Stimulated activated CD8-positive, alpha-beta memory T cell treated with anti-CD3 and anti-CD28 coated beads, Interleukin-4, amount 100 ng/mL, for 24 hours (primary cell): ENCODE results near the gene DPY19L3.
"Not testable (repeated sequence)": the region's sequence is repeated elsewhere in the genome, so short reads cannot be mapped to it uniquely, and the experiment has no call there.

Experiments used
- DNase-seq: peaks from one replicate; pipeline ENCODE4 v3.0.0-alpha.2; 2020; ENCODE audit warnings: low read depth

DPY19L3 gene

GRCh38 chr19:32448026-32448425 lies 42.5 kb downstream of the DPY19L3 start:
- DNase-seq: no peak

GRCh38 chr19:32450217-32450616 lies 44.6 kb downstream of the DPY19L3 start:
- no peak for DNase-seq

GRCh38 chr19:32453736-32454135 lies 48.2 kb downstream of the DPY19L3 start:
- DNase-seq: no peak

- DNase-seq: no peak
These were observed 50.8 kb downstream of the DPY19L3 start for GRCh38 chr19:32456406-32456805.

- no peak for DNase-seq
These were observed 52.1 kb downstream of the DPY19L3 start for GRCh38 chr19:32457571-32458158.

- no peak for DNase-seq
These were observed 53.0 kb downstream of the DPY19L3 start for GRCh38 chr19:32458500-32459123.

- no peak for DNase-seq
These were observed 53.8 kb downstream of the DPY19L3 start for GRCh38 chr19:32459204-32459865.

- DNase-seq: no peak
These were observed 54.9 kb downstream of the DPY19L3 start for GRCh38 chr19:32460476-32460875.

GRCh38 chr19:32464279-32464678 lies 58.7 kb downstream of the DPY19L3 start:
- no peak for DNase-seq

GRCh38 chr19:32465176-32465575 lies 59.6 kb downstream of the DPY19L3 start:
- DNase-seq: no peak

- no peak for DNase-seq
These were observed 64.2 kb downstream of the DPY19L3 start for GRCh38 chr19:32469795-32470194.

GRCh38 chr19:32471095-32471494 lies 65.5 kb downstream of the DPY19L3 start:
- DNase-seq: no peak

GRCh38 chr19:32471811-32472210 lies 66.2 kb downstream of the DPY19L3 start:
- DNase-seq: no peak

GRCh38 chr19:32475141-32476031 lies 69.8 kb downstream of the DPY19L3 start:
- no peak for DNase-seq

GRCh38 chr19:32476032-32476350 lies 70.4 kb downstream of the DPY19L3 start:
- DNase-seq: no peak

GRCh38 chr19:32480321-32480720 lies 74.8 kb downstream of the DPY19L3 start:
- no peak for DNase-seq

- no peak for DNase-seq
These were observed 78.0 kb downstream of the DPY19L3 start for GRCh38 chr19:32483574-32483973.

GRCh38 chr19:32489971-32490370 lies 84.4 kb downstream of the DPY19L3 start:
- no peak for DNase-seq

GRCh38 chr19:32497391-32497790 lies 91.8 kb downstream of the DPY19L3 start:
- no peak for DNase-seq

- no peak for DNase-seq
These were observed 93.2 kb downstream of the DPY19L3 start for GRCh38 chr19:32498648-32499200.

- not testable (repeated sequence) for DNase-seq
These were observed 106.9 kb downstream of the DPY19L3 start for GRCh38 chr19:32512498-32512897.

- no peak for DNase-seq
These were observed 113.5 kb downstream of the DPY19L3 start for GRCh38 chr19:32519023-32519422.
